T-helper 2 cell treated with Interferon-gamma antibody and Interleukin-4, amounts not matched to agents 5 μg/mL and 100 μg/mL, for 36 hours (primary cell): ENCODE measurements around the gene LRIF1.

Source experiments
- DNase-seq: peaks from one replicate; pipeline ENCODE4 v3.0.0; 2021; ENCODE audit warnings: low spot score
- H3K27ac Mint-ChIP-seq: one replicate; pipeline ENCODE4 v1.8.0; 2021; ENCODE audit warnings: mild to moderate bottlenecking, mixed read lengths
- H3K27me3 Mint-ChIP-seq: one replicate; pipeline ENCODE4 v1.8.0; 2021; ENCODE audit warnings: low read depth, mixed read lengths
- H3K36me3 Mint-ChIP-seq: one replicate; pipeline ENCODE4 v1.8.0; 2021; ENCODE audit warnings: low read depth, mixed read lengths
- H3K4me1 Mint-ChIP-seq: one replicate; pipeline ENCODE4 v1.8.0; 2021; ENCODE audit warnings: low read depth, mixed read lengths
- H3K4me3 Mint-ChIP-seq: one replicate; pipeline ENCODE4 v1.8.0; 2022; ENCODE audit warnings: mild to moderate bottlenecking, moderate library complexity, mixed read lengths
- H3K9me3 Mint-ChIP-seq: one replicate; pipeline ENCODE4 v1.8.0; 2021; ENCODE audit warnings: mixed read lengths

The LRIF1 gene

DNA sequence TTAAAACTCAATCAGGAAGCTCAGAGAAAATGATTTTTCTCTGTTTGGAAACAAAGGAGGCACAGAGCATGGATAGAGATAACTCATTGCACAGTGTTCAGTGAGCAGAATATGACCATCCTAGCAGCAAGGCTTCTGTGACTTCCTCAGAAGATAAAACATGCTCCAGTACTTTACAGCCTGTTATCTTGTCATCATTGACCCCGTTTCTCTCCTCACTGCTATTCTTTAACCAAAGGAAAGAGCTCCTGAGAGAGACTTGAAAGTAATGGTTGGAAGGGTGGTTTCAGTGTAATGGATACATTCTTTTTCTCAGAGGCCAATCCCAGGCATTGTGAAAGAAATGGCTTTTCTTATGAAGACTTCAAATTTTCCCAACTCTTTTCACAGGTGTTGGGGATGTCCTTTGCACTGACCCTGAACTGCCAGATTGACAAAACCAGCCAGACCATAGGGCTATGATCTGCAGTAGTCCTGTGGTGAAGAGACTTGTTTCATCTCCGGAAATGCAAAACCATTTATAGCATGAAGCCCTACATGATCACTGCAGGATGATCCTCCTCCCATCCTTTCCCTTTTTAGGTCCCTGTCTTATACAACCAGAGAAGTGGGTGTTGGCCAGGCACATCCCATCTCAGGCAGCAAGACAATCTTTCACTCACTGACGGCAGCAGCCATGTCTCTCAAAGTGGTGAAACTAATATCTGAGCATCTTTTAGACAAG, 64.8 kb downstream of the LRIF1 start:
- Mint-ChIP-seq H3K36me3 (peaks cover 89% of the 10 kb centered on the region), H3K27ac (no peak overlapping the region), H3K9me3 (peaks cover under 1% of the 10 kb centered on the region), H3K4me3 (peak overlapping the region; percentile 16), H3K4me1 (peaks cover 55% of the 10 kb centered on the region), H3K27me3 (no peaks in the 10 kb centered on the region)
- DNase-seq: no peak

DNA sequence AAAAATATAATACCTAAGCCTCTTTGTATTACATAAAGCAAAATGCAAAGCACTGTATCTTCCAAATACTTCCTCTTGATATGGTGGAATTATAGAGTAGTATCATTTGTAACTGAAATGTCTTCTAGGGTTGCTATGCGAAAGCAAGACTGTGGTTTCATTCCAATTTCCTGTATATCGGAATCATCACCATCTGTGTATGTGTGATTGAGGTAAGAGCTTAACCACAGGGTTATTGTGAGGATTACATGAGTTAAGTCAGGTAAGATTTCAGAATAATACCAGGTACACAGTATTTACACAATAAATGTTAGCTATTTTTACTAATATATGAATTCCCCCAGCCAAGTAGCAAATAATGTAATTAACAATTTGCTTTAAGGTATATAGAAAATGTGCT, 66.0 kb downstream of the LRIF1 start:
- peak overlapping the region; percentile 52 for H3K27ac Mint-ChIP-seq

More for the DNA sequence above, 66.0 kb downstream of the LRIF1 start:
- H3K36me3 Mint-ChIP-seq: peaks cover 89% of the 10 kb centered on the region
- H3K4me1 Mint-ChIP-seq: peaks cover 67% of the 10 kb centered on the region
- no peaks in the 10 kb centered on the region for H3K27me3 Mint-ChIP-seq
- H3K9me3 Mint-ChIP-seq: no peaks in the 10 kb centered on the region
- DNase-seq: no peak
- H3K4me3 Mint-ChIP-seq: peak overlapping the region; percentile 19
